HG03039 (cell line): Measurements from ENCODE around the gene NOP58.
"Not testable (repeated sequence)": the region's sequence is repeated elsewhere in the genome, so short reads cannot be mapped to it uniquely, and the experiment has no call there.

Source experiments
- ATAC-seq: cut with Tn5 transposase; IDR thresholded peaks from one replicate; pipeline ENCODE4 v1.9.1; 2021; ENCODE audit warnings: mild to moderate bottlenecking, moderate library complexity; ENCODE audit not compliant: unreplicated experiment

NOP58 gene

DNA sequence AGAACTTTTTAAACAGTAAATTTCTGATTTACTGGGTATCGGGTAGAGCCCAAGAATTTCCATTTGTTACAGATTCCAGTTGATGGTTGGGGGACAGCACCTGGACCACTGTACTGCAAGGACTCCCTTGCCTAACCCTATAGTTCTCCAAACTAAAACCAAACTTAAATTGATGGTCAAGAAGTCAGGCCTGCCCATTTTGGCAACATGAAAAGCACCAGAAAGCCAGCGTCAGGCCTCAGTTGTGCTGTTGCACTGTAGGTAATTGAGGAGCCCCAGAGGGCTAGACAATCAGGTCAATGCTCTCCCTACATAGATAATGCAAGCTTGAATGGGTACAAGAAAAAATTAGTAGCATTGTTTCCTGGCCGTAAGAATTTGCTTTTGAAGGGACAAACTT, 40.5 kb downstream of the NOP58 start:
- no peak for ATAC-seq

DNA sequence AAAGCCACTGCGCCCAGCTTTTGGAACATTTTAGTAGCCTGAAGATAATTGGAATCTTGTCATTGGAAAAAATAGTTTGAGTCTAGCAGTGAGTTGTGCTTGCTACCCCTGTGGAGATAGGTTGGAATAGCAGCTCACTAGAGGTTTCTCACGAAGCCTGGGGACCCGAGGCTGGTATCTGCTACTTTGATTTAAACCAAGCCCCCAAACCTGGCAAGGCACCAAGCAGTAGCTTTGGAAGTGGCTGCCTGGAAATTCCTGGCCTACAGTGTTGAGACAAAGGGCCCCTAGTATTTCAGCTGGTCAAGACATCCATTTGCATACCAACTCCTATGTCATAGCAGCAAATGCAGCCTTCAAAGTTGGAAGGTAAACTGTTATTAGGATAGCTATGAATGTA, 42.1 kb downstream of the NOP58 start:
- ATAC-seq = no peak

DNA sequence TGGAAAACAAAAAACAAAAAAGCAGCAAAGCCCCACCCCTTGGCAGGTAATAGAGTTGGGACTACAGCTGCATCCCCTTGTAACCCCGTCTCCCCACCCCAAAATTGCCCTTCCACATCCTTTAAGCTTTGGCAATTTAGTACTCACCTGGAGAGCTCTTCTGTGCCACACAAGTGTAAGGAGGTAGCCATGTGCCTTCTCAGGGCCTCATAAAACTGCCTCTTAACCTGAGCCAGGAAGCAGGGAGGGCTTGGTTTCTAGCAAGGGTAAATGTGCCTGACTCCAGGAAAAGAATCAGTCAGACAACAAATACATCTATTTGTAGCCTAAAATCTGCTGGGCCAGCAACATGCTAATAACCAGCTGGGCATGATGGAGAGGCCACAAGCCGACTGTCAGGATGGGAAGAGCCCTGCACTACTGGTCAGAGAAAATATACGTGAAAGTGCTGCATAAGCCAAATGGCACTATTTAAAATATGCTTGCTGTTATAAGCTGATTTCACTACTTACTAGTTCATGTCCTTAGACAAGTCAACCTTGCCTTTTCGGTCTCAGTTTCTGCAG, 46.3 kb downstream of the NOP58 start:
- ATAC-seq = no peak

DNA sequence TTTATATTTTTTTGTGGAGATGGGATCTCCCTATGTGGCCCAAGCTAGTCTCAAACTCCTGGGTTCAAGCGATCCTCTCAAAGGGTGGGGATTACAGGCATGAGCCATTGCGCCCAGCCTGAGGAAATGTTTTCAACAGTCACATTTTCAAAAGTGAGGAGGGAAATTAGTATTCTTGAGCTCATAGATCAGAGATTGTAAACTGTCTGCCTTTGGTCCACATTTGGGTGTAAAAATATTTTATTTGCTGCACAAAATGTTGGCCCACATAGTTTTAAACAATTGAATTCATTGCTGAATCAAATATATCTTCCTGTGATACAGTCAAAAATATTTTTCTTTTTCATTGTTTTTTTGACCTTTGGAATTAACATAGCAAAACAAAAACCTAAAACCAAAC, 48.6 kb downstream of the NOP58 start:
- no peak for ATAC-seq

GRCh38 chr2:202317080-202317857, 51.7 kb downstream of the NOP58 start:
- ATAC-seq = no peak

- ATAC-seq = not testable (repeated sequence)
Measured at GRCh38 chr2:202320362-202320761, 54.8 kb downstream of the NOP58 start.

DNA sequence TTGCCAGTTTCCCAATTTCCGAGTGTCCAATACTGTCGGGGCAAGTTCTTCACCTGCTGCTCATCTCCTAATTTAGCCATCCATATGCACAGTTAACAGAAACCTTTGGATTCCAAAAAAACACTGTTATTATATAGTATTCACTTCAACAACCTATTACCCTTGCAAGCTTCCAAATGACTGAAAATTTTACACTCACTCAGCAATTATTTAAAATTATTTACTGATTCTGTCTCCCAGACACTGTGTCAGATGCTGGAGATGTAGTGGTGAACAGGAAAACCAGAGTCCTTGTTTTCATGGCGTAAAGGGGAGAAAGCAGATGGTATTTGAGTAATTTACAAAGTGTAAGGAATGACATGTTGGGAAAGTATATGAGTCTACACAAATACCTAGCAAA, 56.9 kb downstream of the NOP58 start:
- no peak for ATAC-seq

DNA sequence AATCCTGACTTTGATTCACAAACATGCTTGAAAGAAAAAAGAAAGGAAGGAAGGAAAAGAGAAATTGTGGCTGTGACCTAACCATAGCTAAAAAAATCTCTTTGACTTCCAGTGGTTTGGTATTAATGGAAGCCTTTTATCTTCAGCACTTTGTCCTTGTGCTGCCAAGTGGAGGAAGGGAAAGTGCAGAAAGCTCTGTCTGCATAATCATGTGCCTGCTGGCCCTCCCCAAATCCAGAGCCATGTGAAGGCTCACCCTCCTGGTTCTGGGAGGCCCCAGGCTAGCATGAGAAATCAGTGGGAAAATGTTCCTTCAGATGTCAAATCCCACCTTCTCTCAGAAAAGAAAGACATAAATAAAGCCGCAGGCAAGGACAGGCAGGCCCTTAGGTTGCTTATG, 62.3 kb downstream of the NOP58 start:
- no peak for ATAC-seq

DNA sequence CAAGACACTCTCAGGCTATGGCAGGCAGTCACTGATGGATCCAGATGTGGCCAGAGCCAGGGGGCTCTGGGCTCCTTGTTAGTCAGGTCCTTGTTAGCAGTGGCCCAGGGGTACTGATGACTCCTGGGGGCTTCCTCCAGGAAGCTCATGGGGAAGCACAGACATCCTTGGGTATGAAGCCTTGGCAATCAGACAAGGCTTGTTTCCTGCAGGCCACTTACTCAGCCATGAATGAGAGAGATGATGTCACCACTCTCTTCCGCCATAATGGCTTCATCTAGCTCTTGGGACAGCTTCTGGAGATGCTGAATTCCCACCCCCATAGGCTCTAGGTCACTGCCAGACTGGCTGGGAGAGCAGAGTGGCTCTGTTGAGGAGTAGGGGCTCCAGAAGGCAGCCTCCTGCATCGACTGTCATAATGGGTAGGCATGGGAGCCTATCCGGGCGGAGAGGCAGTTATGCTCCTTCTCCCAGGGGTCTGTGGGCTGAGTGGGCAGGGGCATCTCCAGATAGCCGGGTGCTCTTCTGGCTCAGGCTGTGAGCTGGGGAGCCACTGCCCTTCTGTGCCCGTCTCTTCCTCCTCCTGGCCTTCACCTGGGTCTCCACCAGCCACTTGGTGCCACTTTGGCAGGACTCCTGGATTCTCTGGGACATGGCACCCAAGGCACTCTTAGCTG, 70.4 kb downstream of the NOP58 start:
- ATAC-seq = no peak

- ATAC-seq = no peak
Measured at GRCh38 chr2:202337151-202337550, 71.6 kb downstream of the NOP58 start.

DNA sequence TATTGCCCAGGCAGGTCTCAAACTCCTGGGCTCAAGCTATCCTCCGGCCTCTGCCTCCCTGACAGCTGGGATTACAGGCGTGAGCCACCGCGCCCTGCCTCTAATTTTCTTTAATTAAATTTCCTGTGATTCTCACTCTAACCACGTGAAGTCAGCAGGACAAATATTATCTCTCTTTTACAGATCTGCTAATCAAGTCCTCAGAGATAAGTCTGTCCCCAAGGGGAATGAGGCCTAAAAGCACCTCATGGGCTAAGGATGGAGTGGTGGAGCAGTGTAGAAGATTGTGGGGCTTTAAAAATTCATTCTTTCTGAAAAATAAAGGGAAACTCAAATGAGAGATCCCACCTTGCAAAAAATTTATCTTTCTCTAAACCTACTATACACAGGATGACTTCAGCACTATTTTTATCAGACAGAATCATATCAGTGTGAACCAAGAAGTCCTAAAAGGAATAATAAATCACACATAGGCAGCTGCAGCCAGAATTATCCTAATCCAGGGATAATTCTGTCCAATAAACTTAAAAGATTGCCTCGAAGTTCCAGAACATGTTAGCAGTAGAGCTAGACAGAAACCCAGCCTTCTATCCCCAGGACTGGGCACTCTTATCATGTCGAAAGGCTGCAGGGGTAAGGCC, 72.3 kb downstream of the NOP58 start:
- no peak for ATAC-seq

DNA sequence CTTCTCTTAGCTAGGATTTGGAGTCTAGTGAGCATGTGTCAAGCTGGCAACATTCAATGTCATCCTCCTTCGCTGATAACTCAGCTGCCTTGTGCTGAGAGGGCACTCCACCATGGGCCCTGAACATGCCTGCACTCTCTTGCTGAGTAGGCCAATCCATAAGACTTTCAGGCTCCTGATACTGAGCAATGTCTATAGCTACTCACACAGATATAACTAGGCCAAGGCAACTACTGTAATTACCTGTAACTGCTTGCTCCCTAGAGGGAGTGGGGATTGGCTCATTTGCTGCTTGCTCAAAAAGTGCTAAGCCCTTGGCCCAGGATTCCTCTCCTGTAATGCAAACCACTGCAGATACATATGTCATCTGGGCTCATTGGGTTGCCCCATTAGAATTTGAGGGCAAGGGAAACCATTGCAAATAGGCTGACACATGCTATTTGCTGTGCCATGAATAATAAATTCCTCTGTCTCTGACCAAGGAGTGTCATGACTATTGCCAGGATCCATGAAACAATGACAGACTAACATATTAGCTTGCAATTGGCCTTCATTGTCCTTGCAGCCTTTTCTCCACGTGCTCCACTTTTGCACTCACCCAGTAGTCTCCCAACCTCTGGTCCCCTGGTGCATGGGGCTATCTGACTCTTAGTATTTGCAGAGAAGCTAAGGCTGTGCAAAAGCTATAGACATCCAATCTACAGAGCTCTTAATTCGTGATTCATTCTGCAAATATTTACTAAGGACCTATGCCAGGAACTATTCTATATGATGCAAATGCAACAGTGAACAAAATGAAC, 73.7 kb downstream of the NOP58 start:
- no peak for ATAC-seq

DNA sequence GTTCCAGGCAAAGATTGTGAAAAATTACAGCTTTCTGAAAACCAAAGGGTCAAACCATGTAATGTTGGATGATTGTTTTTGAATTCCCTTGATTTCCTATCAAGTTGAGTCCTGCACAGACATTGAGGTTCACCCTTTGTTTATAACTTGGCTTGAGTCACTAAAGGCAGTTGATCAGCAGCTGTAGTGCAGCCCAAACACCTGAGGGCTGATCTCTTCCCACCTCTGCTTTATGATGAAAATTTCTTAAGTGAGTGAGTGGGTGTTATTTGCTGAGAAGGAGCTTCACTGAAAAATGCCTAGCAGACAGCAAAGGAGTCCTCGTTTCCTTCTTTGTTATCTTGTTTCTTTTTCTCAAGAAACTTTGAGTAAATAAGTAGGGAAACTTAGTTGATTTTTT, 78.6 kb downstream of the NOP58 start:
- no peak for ATAC-seq

DNA sequence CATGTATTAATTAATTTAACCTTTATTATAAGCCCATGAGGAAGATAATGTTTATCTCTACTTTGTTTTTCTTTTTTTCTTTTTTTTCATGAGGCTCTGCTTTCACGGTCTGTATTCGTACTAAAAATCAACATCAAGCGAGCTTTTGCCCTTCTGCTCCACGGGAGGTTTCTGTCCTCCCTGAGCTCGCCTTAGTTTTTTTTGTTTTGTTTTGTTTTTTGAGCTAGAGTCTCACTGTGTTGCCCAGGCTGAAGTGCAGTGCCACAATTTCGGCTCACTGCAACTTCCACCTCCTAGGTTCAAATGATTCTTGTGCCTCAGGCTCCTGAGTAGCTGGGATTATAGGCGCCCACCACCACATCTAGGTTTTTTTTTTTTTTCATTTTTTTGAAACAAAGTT, 80.6 kb downstream of the NOP58 start:
- ATAC-seq = no peak
